Endothelial cell of umbilical vein (primary cell): ENCODE results near the gene NPDC1. TPM values are rescaled to one million over a fixed set of nuclear protein-coding genes. Genes with fewer than 3 reads are reported as not detected.

Source experiments
- BruUV-seq: library from RNA; stranded (reverse); fragments of 400-500 nt; replicated peaks from 2 replicates; lab custom pipeline; 2021; lab: Mats Ljungman, UMichigan
- CTCF ChIA-PET: fragments of 300-600, 350-600 bp; sonication (Branson Sonifier 250); formaldehyde crosslinking; loops from one replicate; lab custom pipeline; 2021; ENCODE audit warnings: antibody characterized with exemption, inconsistent platforms; lab: Charles Lee
- POLR2A ChIA-PET: fragments of 300-600, 350-600 bp; sonication (Branson Sonifier 250); formaldehyde crosslinking; loops from one replicate; lab custom pipeline; 2021; ENCODE audit warnings: antibody characterized with exemption, inconsistent platforms; lab: Charles Lee
- DNase-seq: peaks from one replicate; pipeline ENCODE4 v3.0.0-alpha.2; 2011; ENCODE audit warnings: low read depth, low spot score
- FAIRE-seq: peaks from 2 replicates; lab custom pipeline; 2011; peaks lifted over from hg19 to GRCh38; lab: Jason Lieb, UNC
- H2AFZ ChIP-seq: 2 replicates; pipeline ENCODE4 v1.6.0; 2012; ENCODE audit warnings: low read depth, low read length, control low read depth, inconsistent platforms
- H3K27ac ChIP-seq: 2 replicates; pipeline ENCODE4 v1.5.1; 2011; ENCODE audit warnings: low read depth, mild to moderate bottlenecking, control low read depth, low read length, moderate library complexity; ENCODE audit not compliant: insufficient read depth
- H3K27me3 ChIP-seq, 2 experiments: 2 replicates each; pipeline versions ENCODE4 v1.6.0 to v1.6.1; 2011; ENCODE audit warnings: low read length in 2 of 2, mixed read lengths in 1 of 2; ENCODE audit not compliant: control insufficient read depth in 2 of 2, insufficient read depth in 2 of 2
- H3K36me3 ChIP-seq, 2 experiments: 2 replicates in 1 of 2; 3 replicates in 1 of 2; pipeline ENCODE4 v1.5.1; 2011; ENCODE audit warnings: low read length in 2 of 2, mild to moderate bottlenecking in 1 of 2, moderate library complexity in 1 of 2; ENCODE audit not compliant: control insufficient read depth in 2 of 2, insufficient read depth in 2 of 2; ENCODE audit errors: extremely low read depth in 1 of 2
- H3K4me1 ChIP-seq: 3 replicates; pipeline ENCODE4 v1.5.1; 2011; ENCODE audit warnings: mild to moderate bottlenecking, low read length; ENCODE audit not compliant: control insufficient read depth, insufficient read depth; ENCODE audit errors: extremely low read depth
- H3K4me2 ChIP-seq: 2 replicates; pipeline ENCODE4 v1.6.1; 2011; ENCODE audit warnings: low read length, control low read depth, mixed read lengths; ENCODE audit not compliant: insufficient read depth
- H3K4me3 ChIP-seq, 3 experiments: fragments of 200-600 bp in 1 of 3; sonication (generic), shearing (Covaris generic) in 1 of 3; replicated peaks in 1 of 3; 2 replicates each; pipeline ENCODE4 v1.5.1; 2011 to 2016; ENCODE audit warnings: control low read depth in 3 of 3, low read length in 3 of 3, mild to moderate bottlenecking in 2 of 3, inconsistent platforms in 1 of 3, low read depth in 1 of 3, moderate library complexity in 1 of 3; ENCODE audit not compliant: insufficient read depth in 1 of 3
- H3K79me2 ChIP-seq: 2 replicates; pipeline ENCODE4 v1.6.0; 2012; ENCODE audit warnings: low read length, inconsistent platforms; ENCODE audit not compliant: control insufficient read depth, insufficient read depth
- H3K9ac ChIP-seq: replicated peaks from 2 replicates; pipeline ENCODE3; 2011; ENCODE audit warnings: low read length, control low read depth; ENCODE audit not compliant: insufficient read depth; ENCODE audit errors: extremely low read depth
- H3K9me1 ChIP-seq: replicated peaks from 3 replicates; pipeline ENCODE4 v1.6.0; 2011; ENCODE audit warnings: mild to moderate bottlenecking, low read length; ENCODE audit not compliant: control insufficient read depth, insufficient read depth; ENCODE audit errors: extremely low read depth
- H3K9me3 ChIP-seq: replicated peaks from 2 replicates; pipeline ENCODE4 v1.5.1; 2012; ENCODE audit warnings: low read length, inconsistent platforms; ENCODE audit not compliant: control insufficient read depth, insufficient read depth
- H4K20me1 ChIP-seq: replicated peaks from 2 replicates; pipeline ENCODE3; 2011; ENCODE audit warnings: mild to moderate bottlenecking, low read length; ENCODE audit not compliant: control insufficient read depth, insufficient read depth; ENCODE audit errors: extremely low read depth
- CTCF ChIP-seq, 2 donors: IDR thresholded peaks; 1 replicate in 1 of 2; 2 replicates in 1 of 2; pipeline ENCODE4 v1.5.1; 2011; ENCODE audit warnings: low read length in 2 of 2, mild to moderate bottlenecking in 2 of 2, moderate library complexity in 2 of 2, control low read depth in 1 of 2, inconsistent platforms in 1 of 2, low read depth in 1 of 2; ENCODE audit not compliant: insufficient read depth in 1 of 2; ENCODE audit errors: extremely low read depth in 1 of 2
- EZH2 ChIP-seq: IDR thresholded peaks from 2 replicates; pipeline ENCODE4 v1.6.1; 2012; ENCODE audit warnings: borderline replicate concordance, low read depth, mild to moderate bottlenecking, moderate library complexity, low read length, inconsistent platforms; ENCODE audit not compliant: severe bottlenecking
- FOS ChIP-seq: IDR thresholded peaks from 2 replicates; pipeline ENCODE4 v1.6.1; 2011; ENCODE audit warnings: mild to moderate bottlenecking, low read length, moderate library complexity, borderline replicate concordance; ENCODE audit not compliant: insufficient read depth
- GATA2 ChIP-seq: IDR thresholded peaks from 2 replicates; pipeline ENCODE4 v1.7.0; 2011; ENCODE audit warnings: low read depth, mild to moderate bottlenecking, moderate library complexity, mixed read lengths, low read length; ENCODE audit not compliant: insufficient read length, insufficient read depth
- JUN ChIP-seq: IDR thresholded peaks from 2 replicates; pipeline ENCODE4 v1.6.1; 2011; ENCODE audit warnings: borderline replicate concordance, low read depth; ENCODE audit not compliant: insufficient read length, insufficient read depth
- MYC ChIP-seq: IDR thresholded peaks from one replicate; pipeline ENCODE4 v1.6.1; 2011; ENCODE audit warnings: mild to moderate bottlenecking, low read depth, low read length
- POLR2A ChIP-seq: IDR thresholded peaks from 2 replicates; pipeline ENCODE4 v1.6.1; 2012; ENCODE audit warnings: low read depth, mild to moderate bottlenecking, control low read depth, low read length
- POLR2AphosphoS5 ChIP-seq: IDR thresholded peaks from 2 replicates; pipeline ENCODE4 v1.6.1; 2012; ENCODE audit warnings: low read depth, mild to moderate bottlenecking, control low read depth, low read length, moderate library complexity; ENCODE audit not compliant: insufficient read depth
- dilution Hi-C: fragments of 300-500 bp; cut with MboI; formaldehyde crosslinking; loops from one replicate; pipeline ENCODE4 v1.15.0; 2019; ENCODE audit warnings: low sequenced_read_pairs; ENCODE audit not compliant: extremely low pct_ligation_motif_present
- intact Hi-C: fragments of 100-400 bp; cut with micrococcal nuclease; formaldehyde crosslinking; loops from one replicate; pipeline ENCODE4 v1.10.0; 2022
- polyA plus RNA-seq, 4 experiments: library from polyadenylated mRNA; depleted of rRNA in 3 of 4; stranded (reverse) in 3 of 4; unstranded in 1 of 4; fragments of >200 nt; gene quantifications; 2 replicates each; pipeline versions ENCODE4 v1.2.1 to v1.2.3, GENCODE V29; 2011 to 2012; ENCODE audit warnings: missing spikeins in 1 of 4
- total RNA-seq: library from RNA; stranded (reverse); gene quantifications from 2 replicates; pipeline ENCODE4 v1.2.3, GENCODE V29; 2021
- TF ChIP-seq, protein P1 (sequence below): IDR thresholded peaks from 2 replicates; pipeline ENCODE4 v1.6.1; 2011; ENCODE audit not compliant: insufficient read depth, insufficient read length

Gene NPDC1
- total and polyA plus RNA-seq, 2 donors (not counting 3 experiments of a cell fraction or from before 2014, with no cell fraction given) = 115 to 181 TPM

DNA sequence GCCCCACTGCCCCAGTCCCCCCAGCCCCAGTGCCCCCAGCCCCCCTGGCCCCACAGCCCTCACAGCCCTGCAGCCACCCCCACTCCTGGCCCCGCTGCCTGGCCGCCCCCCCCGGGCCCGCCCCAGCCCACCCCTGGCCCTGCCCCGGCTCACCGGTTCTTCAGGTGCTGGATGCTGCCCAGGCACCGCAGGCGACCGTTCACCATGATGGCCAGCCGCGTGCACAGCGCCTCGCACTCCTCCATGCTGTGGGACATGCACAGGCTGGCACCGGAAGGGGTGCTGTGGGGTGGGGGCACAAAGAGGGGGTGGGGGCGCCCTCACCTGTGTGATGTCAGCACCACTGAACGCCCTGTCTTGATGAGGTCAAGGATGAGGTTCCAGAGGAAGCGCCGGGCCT, 36.8 kb downstream of the NPDC1 start:
- BruUV-seq = no TSS peak
- Histone ChIP-seq H3K36me3 (no peaks in the 10 kb centered on the region), H3K79me2 (no peaks in the 10 kb centered on the region), H3K9me1 (no peaks in the 10 kb centered on the region), H2AFZ (no peak overlapping the region), H3K4me2 (no peak overlapping the region), H4K20me1 (no peaks in the 10 kb centered on the region), H3K4me3 (no peak overlapping the region), H3K27me3 (no peaks in the 10 kb centered on the region), H3K4me1 (no peaks in the 10 kb centered on the region), H3K27ac (no peak overlapping the region), H3K9me3 (no peaks in the 10 kb centered on the region), H3K9ac (no peak overlapping the region)
- DNase-seq (no peak), FAIRE-seq (no peak)
- ChIA-PET CTCF (interaction anchor here (1.0 to 2.0 kb wide), 3 partner anchors 11 to 20 kb away, joined by 3 to 6 read pairs (median 5); no protein-coding TSS in a partner anchor), POLR2A (no interaction called here)
- intact Hi-C loops (no loop called here), dilution Hi-C loops (no loop called here)
- TF ChIP-seq POLR2AphosphoS5 = no peak
- TF ChIP-seq POLR2A = no peak
- no peak for TF ChIP-seq FOS
- TF ChIP-seq GATA2 = no peak
- TF ChIP-seq, protein P1, sequence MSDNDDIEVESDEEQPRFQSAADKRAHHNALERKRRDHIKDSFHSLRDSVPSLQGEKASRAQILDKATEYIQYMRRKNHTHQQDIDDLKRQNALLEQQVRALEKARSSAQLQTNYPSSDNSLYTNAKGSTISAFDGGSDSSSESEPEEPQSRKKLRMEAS = no peak
- TF ChIP-seq JUN = no peak

GRCh38 chr9:137008312-137008711, 37.7 kb downstream of the NPDC1 start:
- H3K9me1 ChIP-seq = no peaks in the 10 kb centered on the region
- H3K9ac ChIP-seq = no peak overlapping the region
- ChIA-PET POLR2A (no interaction called here), CTCF (interaction anchor here (2.0 kb wide), 1 partner anchor 21 kb away, joined by 5 read pairs; no protein-coding TSS in a partner anchor)
- H3K4me1 ChIP-seq = no peaks in the 10 kb centered on the region
- no peaks in the 10 kb centered on the region for H3K27me3 ChIP-seq
- no peaks in the 10 kb centered on the region for H3K9me3 ChIP-seq
- H2AFZ ChIP-seq = no peak overlapping the region
- no peak for TF ChIP-seq GATA2
- TF ChIP-seq, protein P1 = no peak
- no peak for TF ChIP-seq CTCF (IDR thresholded peaks at IDR 0.05; ENCODE audit: extremely low read depth in 1 of 2, insufficient read depth in 1 of 2, low read depth in 1 of 2, low read length in 2 of 2)
- no peak for TF ChIP-seq JUN
- no peak for TF ChIP-seq FOS
- TF ChIP-seq MYC = no peak
- TF ChIP-seq EZH2 = no peak
- no peak for TF ChIP-seq POLR2A
- no peak for TF ChIP-seq POLR2AphosphoS5
- no peaks in the 10 kb centered on the region for H3K36me3 ChIP-seq
- no peaks in the 10 kb centered on the region for H3K79me2 ChIP-seq
- intact Hi-C loops (no loop called here), dilution Hi-C loops (no loop called here)
- no peak overlapping the region for H3K4me3 ChIP-seq
- no peak overlapping the region for H3K4me2 ChIP-seq
- no peaks in the 10 kb centered on the region for H4K20me1 ChIP-seq
- no TSS peak for BruUV-seq
- H3K27ac ChIP-seq = no peak overlapping the region
- DNase-seq = no peak
- no peak for FAIRE-seq
